Adipose tissue (tissue), 3 donors: ENCODE data around the gene MYO3B. TPM values are rescaled to one million over a fixed set of nuclear protein-coding genes. Genes with fewer than 3 reads are reported as not detected.
"Not testable (repeated sequence)": the region's sequence is repeated elsewhere in the genome, so short reads cannot be mapped to it uniquely, and the experiment has no call there.

Source experiments
- H3K27ac ChIP-seq: one replicate; pipeline ENCODE4 v1.5.1; 2013; ENCODE audit warnings: low read depth, low read length
- WGBS, 3 donors: extraction: QIAGEN DNeasy Blood & Tissue Kit; methylation state at CpG; one replicate each; pipeline ENCODE4 v1.1.7; 2013; 5-methylcytosine and 5-hydroxymethylcytosine counted together
- polyA plus RNA-seq, 3 donors: library from polyadenylated mRNA; stranded (reverse); fragments of 200-250 nt; gene quantifications; one replicate each; pipeline ENCODE4 v1.2.3, GENCODE V29; 2013
- donor health status: healthy with polysubstance abuse.
- donor health status: Bipolar disorder and iron deficiency.
- donor health status: healthy.

MYO3B gene
- polyA plus RNA-seq, 3 donors = 0.01 to 0.28 TPM; not detected in 1

- WGBS, 3 donors = 78 to 85% (median 80%) methylated on average over 4 of the region's 4 CpGs
- H3K27ac ChIP-seq = no peak overlapping the region
These were observed 345.6 kb downstream of the MYO3B start for GRCh38 chr2:170523506-170523905.

- H3K27ac ChIP-seq = no peak overlapping the region
- WGBS, 3 donors = 26 to 43% (median 35%) methylated on average over 2 of the region's 2 CpGs
These were observed 347.1 kb downstream of the MYO3B start for GRCh38 chr2:170524828-170525565.

GRCh38 chr2:170525566-170525900 is 347.6 kb downstream of the MYO3B start:
- 38 to 56% (median 54%) methylated on average over 5 of the region's 5 CpGs for WGBS, 3 donors
- no peak overlapping the region for H3K27ac ChIP-seq

- 2 to 7% (median 6%) methylated on average over 7 of the region's 7 CpGs for WGBS, 3 donors
- no peak overlapping the region for H3K27ac ChIP-seq
These were observed 352.4 kb downstream of the MYO3B start for GRCh38 chr2:170530284-170530745.

GRCh38 chr2:170530803-170531564 is 353.0 kb downstream of the MYO3B start:
- H3K27ac ChIP-seq = no peak overlapping the region

GRCh38 chr2:170531876-170532275 is 353.9 kb downstream of the MYO3B start:
- 79 to 84% (median 82%) methylated on average over 2 of the region's 2 CpGs for WGBS, 3 donors

More at GRCh38 chr2:170530803-170531564, 353.0 kb downstream of the MYO3B start:
- 37 to 46% (median 42%) methylated on average over 2 of the region's 2 CpGs for WGBS, 3 donors

GRCh38 chr2:170533156-170533555 is 355.2 kb downstream of the MYO3B start:
- no peak overlapping the region for H3K27ac ChIP-seq
- 92 to 96% (median 94%) methylated on average over 4 of the region's 4 CpGs for WGBS, 3 donors

More at GRCh38 chr2:170531876-170532275, 353.9 kb downstream of the MYO3B start:
- no peak overlapping the region for H3K27ac ChIP-seq

GRCh38 chr2:170535552-170535951 is 357.6 kb downstream of the MYO3B start:
- H3K27ac ChIP-seq = no peak overlapping the region
- 88 to 95% (median 90%) methylated on average over 4 of the region's 4 CpGs for WGBS, 3 donors

- 95 to 99% (median 98%) methylated on average over 3 of the region's 3 CpGs for WGBS, 3 donors
- no peak overlapping the region for H3K27ac ChIP-seq
These were observed 366.9 kb downstream of the MYO3B start for GRCh38 chr2:170544817-170545216.

- 77 to 97% (median 85%) methylated on average over 2 of the region's 2 CpGs for WGBS, 3 donors
These were observed 370.4 kb downstream of the MYO3B start for GRCh38 chr2:170548304-170548703.

GRCh38 chr2:170550501-170550900 is 372.6 kb downstream of the MYO3B start:
- WGBS, 3 donors = 78 to 90% (median 88%) methylated on average over 2 of the region's 2 CpGs
- H3K27ac ChIP-seq = no peak overlapping the region

More at GRCh38 chr2:170548304-170548703, 370.4 kb downstream of the MYO3B start:
- no peak overlapping the region for H3K27ac ChIP-seq

- H3K27ac ChIP-seq = not testable (repeated sequence)
These were observed 374.0 kb downstream of the MYO3B start for GRCh38 chr2:170551899-170552298.

- WGBS, 3 donors = 72 to 75% (median 73%) methylated on average over 4 of the region's 4 CpGs
- no peak overlapping the region for H3K27ac ChIP-seq
These were observed 375.8 kb downstream of the MYO3B start for GRCh38 chr2:170553748-170554147.

- H3K27ac ChIP-seq = no peak overlapping the region
- 66 to 73% (median 69%) methylated on average over 7 of the region's 7 CpGs for WGBS, 3 donors
These were observed 376.5 kb downstream of the MYO3B start for GRCh38 chr2:170554278-170554955.

- no peak overlapping the region for H3K27ac ChIP-seq
These were observed 385.0 kb downstream of the MYO3B start for GRCh38 chr2:170562928-170563327.

GRCh38 chr2:170563401-170563800 is 385.5 kb downstream of the MYO3B start:
- H3K27ac ChIP-seq = no peak overlapping the region

GRCh38 chr2:170566138-170566537 is 388.2 kb downstream of the MYO3B start:
- WGBS, 3 donors = 47 to 87% (median 57%) methylated on average over 1 of the region's 1 CpG
- H3K27ac ChIP-seq = no peak overlapping the region

- 75 to 90% (median 89%) methylated on average over 2 of the region's 2 CpGs for WGBS, 3 donors
- H3K27ac ChIP-seq = no peak overlapping the region
These were observed 389.5 kb downstream of the MYO3B start for GRCh38 chr2:170567429-170567828.

GRCh38 chr2:170568511-170568910 is 390.6 kb downstream of the MYO3B start:
- 92 to 99% (median 94%) methylated on average over 2 of the region's 2 CpGs for WGBS, 3 donors

More at GRCh38 chr2:170568511-170568910, 390.6 kb downstream of the MYO3B start:
- no peak overlapping the region for H3K27ac ChIP-seq
